GM21723 (cell line): ENCODE measurements around the gene LST1.
A peak's percentile ranks its signal among the peaks of the same experiment; 100 is the strongest.
"Not testable (repeated sequence)": the region's sequence is repeated elsewhere in the genome, so short reads cannot be mapped to it uniquely, and the experiment has no call there.

ENCODE experiments used
- ATAC-seq: cut with Tn5 transposase; IDR thresholded peaks from one replicate; pipeline ENCODE4 v1.9.1; 2021; ENCODE audit warnings: mild to moderate bottlenecking, moderate library complexity; ENCODE audit not compliant: unreplicated experiment

LST1 gene

GRCh38 chr6:31586008-31586407, at the start of gene LST1:
Gene LST1, plus strand, starts transcription at chr6:31586277. Its CDS starts 1,023 bp downstream, at chr6:31587300.
- ATAC-seq, result no peak

GRCh38 chr6:31538805-31539400, 47.2 kb upstream of the LST1 start:
- no peak for ATAC-seq

- ATAC-seq, result no peak
Measured at GRCh38 chr6:31540640-31541039, 45.4 kb upstream of the LST1 start.

GRCh38 chr6:31541059-31541657, 44.9 kb upstream of the LST1 start:
- no peak for ATAC-seq

DNA sequence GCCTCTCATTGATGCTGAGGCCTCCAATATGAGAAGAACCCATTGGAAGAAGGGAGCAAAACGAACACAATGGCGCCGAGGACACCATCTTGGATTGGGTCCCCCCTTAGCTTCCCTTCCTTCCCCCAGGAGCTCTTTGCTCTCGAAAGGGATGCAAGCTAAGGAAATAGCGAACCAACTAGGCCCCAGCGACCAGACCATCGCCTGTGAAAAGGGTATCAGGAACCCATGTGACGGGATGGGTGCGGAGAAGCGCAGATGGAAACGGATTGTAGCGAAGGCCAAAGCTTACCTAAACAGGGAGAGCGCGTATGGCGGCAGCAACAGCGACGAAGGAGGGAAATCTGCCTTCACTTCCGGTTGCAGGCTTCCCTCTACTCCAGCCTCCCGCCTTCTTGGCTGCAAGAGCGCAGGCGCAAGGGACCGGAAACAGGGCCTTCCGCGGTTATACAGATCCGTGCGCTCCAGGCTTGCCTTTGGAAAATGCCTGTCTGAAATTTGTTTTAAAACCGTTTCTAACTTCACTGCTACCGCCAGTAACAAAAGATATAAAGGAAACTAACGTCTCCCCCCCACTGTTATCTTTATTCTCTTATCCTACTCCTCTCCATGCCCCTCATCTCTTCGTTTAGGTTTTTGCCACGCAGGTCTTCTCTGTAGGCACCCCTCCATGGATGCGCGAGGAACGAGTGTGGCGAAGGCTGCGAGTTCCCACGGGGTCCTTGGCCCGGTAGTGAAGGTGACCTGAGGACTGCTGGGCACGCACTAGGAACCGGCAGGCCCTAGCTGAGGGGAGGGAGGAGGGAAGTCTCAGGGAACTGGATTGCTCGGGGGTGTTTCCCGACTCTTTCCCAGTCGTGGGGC, 44.2 kb upstream of the LST1 start, which contains the start of gene DDX39B:
DDX39B (minus strand) TSS at position 346 of the 864 bp plus-strand sequence. CDS start 1,471 bp downstream, outside the sequence.
- ATAC-seq, result peak; percentile 73

GRCh38 chr6:31543639-31544038, 42.4 kb upstream of the LST1 start:
- ATAC-seq, result no peak

GRCh38 chr6:31544676-31545075, 41.4 kb upstream of the LST1 start:
- ATAC-seq, result no peak

- ATAC-seq, result no peak
Measured at GRCh38 chr6:31545291-31545690, 40.8 kb upstream of the LST1 start.

DNA sequence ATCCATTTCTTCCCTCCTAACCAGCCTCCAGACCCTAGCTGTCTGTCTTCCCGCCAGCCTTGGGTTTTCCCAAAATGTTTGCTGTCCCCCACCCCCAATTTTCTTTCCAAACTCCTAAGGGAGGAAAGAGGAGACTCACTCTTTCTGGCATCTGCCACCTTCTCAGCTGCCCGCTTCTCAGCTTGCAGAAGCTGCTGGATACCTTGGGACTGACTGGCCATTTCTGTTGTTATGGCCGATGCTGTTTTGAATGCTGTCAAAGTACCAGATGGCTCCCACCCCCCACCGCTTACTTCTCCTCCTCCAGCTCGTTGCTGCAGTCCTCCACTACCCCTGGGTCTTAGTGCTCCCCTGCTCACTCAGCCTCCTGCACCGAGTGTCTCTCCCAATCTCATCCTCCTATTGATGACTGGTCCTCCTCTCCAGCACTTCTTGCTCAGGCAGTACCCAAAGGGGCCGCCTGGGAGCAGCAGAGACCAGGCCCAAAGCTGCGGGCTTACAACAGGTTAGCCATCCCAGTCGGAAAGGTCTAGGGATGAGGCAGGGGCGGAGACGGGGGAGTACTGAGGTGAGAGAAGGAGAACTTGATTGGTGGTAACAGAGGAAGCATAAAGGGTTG, 39.6 kb upstream of the LST1 start, which contains the start of gene ATP6V1G2:
ATP6V1G2 (minus strand) TSS at position 270 of the 619 bp plus-strand sequence; CDS start at position 221, 49 bp downstream.
- peak; percentile 49 for ATAC-seq

GRCh38 chr6:31546958-31547726, 38.9 kb upstream of the LST1 start, which contains the start of gene NFKBIL1:
Gene NFKBIL1, plus strand, starts transcription at chr6:31547608. Its CDS starts 87 bp downstream, at chr6:31547695.
- ATAC-seq, result peak; percentile 63

GRCh38 chr6:31547727-31548543, 38.1 kb upstream of the LST1 start:
- ATAC-seq, result no peak

GRCh38 chr6:31548544-31548873, 37.6 kb upstream of the LST1 start:
- no peak for ATAC-seq

- ATAC-seq, result not testable (repeated sequence)
Measured at GRCh38 chr6:31551371-31551770, 34.7 kb upstream of the LST1 start.

DNA sequence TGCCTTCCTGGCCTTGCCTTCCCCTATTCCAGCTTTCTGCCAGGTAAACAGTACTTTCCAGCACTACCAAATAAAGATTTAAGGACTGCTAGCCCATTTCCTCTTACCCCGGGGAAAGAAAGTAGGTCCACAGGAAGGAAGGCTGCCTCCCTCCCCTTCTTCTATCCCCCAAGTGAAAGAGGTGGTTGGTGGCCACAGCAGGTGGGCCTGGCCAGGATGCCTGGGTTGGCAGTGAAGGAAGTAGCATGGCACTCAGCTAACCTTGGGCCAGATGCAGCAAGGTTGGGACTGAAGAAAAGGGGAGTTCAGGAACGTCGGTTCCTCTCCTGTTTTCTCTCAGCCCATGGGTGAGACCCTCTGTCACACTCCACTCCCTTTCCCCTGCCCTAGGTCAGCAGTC, 29.8 kb upstream of the LST1 start:
- ATAC-seq, result no peak

DNA sequence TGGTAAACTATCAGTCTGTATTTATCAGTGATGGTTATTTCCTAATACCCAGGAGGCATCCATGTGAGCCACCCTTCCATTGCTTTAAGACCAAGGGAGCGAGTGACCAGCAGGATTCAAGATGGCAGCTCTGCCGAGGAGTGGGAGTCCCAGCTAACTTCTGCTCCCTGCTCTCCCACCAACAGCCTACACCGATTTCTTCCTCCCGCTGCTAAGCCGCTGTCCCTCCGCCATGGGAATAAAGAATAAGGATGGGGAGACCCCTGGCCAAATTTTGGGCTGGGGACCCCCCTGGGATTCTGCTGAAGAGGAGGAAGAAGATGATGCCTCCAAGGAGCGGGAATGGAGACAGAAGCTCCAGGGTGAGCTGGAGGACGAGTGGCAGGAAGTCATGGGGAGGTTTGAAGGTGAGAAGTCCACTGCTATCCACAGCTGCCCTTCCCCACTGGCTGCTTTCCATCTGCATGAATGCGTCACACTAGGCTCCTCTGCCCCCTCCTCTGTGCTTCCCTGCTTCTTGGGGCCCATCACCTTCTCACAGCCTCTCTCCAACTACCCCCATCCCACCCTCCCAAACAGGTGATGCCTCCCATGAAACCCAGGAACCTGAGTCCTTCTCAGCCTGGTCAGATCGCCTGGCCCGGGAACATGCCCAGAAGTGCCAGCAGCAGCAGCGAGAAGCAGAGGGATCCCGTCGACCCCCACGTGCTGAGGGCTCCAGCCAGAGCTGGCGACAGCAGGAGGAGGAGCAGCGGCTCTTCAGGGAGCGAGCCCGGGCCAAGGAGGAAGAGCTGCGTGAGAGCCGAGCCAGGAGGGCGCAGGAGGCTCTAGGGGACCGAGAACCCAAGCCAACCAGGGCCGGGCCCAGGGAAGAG, 28.4 kb upstream of the LST1 start:
- ATAC-seq, result no peak

- ATAC-seq, result no peak
Measured at GRCh38 chr6:31558318-31558625, 27.8 kb upstream of the LST1 start.

- ATAC-seq, result no peak
Measured at GRCh38 chr6:31558631-31559500, 27.2 kb upstream of the LST1 start.

DNA sequence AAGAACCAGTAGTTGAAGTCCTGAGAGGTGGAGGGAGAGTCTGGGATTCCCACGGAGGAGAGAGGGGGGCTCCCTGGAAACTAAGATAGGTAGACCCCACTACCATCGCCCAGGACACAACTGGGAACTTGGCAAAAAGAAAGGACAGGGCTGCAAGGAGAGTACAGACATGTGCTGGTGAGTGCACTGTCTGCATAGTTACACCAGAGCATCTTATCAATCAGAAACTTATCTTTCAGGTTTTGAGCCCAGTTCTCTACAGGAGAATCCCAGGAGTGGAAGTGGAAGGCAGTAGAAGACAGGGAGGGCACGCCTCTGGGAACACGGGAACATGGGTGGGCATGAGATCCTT, 26.5 kb upstream of the LST1 start:
- no peak for ATAC-seq
